ENCODE results near the gene ALCAM.

The ALCAM gene

DNA sequence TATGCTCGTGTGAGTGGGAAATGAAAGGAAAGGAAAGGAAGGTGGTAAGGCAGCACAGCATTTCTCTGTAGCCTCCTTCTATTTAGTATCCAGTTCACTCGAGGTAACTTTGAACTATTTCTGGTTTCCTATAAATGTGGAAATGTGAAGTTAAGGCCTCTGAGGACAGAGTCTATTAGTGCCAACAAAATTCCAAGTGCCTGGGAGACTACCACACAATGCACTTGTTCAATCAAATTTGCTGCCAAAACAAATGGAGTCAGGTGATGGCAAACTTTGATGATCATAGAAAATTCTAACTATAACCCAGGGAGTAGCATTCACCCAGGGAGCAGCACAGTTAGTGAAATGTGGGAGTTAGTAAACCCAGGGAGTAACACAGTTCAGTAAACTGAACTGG lies 155.1 kb downstream of the ALCAM start:
- TF ChIP-seq ZFX (IDR thresholded peaks at IDR 0.05; ENCODE audit: borderline replicate concordance) = no peak
- TF ChIP-seq, protein P1, sequence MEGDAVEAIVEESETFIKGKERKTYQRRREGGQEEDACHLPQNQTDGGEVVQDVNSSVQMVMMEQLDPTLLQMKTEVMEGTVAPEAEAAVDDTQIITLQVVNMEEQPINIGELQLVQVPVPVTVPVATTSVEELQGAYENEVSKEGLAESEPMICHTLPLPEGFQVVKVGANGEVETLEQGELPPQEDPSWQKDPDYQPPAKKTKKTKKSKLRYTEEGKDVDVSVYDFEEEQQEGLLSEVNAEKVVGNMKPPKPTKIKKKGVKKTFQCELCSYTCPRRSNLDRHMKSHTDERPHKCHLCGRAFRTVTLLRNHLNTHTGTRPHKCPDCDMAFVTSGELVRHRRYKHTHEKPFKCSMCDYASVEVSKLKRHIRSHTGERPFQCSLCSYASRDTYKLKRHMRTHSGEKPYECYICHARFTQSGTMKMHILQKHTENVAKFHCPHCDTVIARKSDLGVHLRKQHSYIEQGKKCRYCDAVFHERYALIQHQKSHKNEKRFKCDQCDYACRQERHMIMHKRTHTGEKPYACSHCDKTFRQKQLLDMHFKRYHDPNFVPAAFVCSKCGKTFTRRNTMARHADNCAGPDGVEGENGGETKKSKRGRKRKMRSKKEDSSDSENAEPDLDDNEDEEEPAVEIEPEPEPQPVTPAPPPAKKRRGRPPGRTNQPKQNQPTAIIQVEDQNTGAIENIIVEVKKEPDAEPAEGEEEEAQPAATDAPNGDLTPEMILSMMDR (IDR thresholded peaks at IDR 0.05) = no peak
- no peak overlapping the region for H3K27ac ChIP-seq

DNA sequence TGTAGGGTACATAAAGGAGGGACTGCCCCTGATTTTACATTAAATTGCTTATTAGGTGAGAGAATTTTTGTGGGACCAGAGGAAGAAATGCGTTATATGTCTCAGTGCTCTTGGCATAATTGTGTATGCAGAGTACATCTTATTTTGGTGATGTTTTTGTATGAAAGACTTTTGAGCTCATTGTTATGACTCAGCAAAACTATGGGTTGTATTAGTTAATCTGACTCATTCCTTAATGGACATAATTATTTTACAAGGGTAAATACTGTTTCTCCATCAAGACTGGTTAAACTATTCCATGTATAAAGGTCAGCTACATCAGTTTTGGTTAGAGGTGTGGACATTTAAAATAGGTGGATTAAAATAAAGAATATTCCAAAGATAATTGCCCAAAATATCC lies 156.8 kb downstream of the ALCAM start:
- no peak overlapping the region for H3K27ac ChIP-seq
- no peak for TF ChIP-seq ZFX (IDR thresholded peaks at IDR 0.05; ENCODE audit: borderline replicate concordance)
- TF ChIP-seq, protein P1 (IDR thresholded peaks at IDR 0.05) = no peak

DNA sequence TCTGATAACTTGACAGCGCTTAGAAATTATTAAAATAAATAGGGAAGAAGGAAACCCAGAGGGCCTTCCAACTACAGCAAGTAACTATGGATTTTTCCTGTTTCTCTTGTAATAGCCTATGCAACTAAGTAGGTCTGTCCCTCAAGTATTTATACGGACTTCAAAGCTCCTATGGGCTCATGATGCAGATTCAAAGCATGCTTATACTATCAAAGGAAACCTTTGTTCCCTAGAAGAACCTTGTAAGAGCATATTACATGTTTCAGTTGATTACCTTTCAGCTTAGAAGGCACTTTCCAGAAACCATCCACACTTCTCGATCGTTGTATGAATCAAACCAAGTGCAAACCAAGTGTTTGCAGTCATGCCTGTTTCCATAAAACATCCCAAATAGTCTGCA lies 158.8 kb downstream of the ALCAM start:
- TF ChIP-seq, protein P1 (IDR thresholded peaks at IDR 0.05) = no peak
- TF ChIP-seq ZFX (IDR thresholded peaks at IDR 0.05; ENCODE audit: borderline replicate concordance) = no peak
- H3K27ac ChIP-seq = no peak overlapping the region

DNA sequence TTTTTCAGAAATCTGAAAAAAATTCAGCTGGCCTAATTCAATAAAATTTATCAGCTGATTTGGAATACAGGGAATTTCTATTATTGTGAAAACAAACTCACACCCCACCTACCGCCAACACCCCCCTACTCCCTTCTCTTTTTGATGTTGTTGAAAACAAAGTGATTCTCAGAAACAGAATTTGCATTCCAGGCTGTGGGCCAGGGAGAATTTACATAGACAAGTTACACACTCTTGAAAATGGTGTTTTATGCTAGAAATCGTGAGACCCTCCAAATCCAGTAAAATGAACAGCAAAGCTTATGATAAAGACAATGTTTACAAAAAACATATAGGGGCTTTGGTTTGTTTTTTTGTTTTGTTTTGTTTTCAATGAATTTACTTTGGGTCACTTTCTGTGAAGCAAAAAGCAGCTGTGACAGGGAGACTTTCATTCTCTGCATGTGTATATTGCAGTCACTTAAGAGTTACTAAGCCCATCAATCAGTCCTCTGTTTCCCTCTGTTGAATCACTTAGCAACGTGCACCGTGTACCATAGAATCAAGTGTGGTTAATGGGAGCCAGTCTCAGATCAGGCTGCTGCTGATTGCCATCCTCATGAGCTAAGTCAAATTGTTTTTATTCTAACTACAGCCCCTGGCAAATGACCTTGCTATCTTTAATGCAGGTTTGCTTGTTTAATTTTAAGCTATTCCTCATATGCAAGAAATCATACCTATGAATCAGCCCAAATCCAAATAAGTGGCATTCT lies 159.8 kb downstream of the ALCAM start:
- TF ChIP-seq ZFX (IDR thresholded peaks at IDR 0.05; ENCODE audit: borderline replicate concordance) = no peak
- TF ChIP-seq, protein P1 (IDR thresholded peaks at IDR 0.05) = no peak
- H3K27ac ChIP-seq = no peak overlapping the region

DNA sequence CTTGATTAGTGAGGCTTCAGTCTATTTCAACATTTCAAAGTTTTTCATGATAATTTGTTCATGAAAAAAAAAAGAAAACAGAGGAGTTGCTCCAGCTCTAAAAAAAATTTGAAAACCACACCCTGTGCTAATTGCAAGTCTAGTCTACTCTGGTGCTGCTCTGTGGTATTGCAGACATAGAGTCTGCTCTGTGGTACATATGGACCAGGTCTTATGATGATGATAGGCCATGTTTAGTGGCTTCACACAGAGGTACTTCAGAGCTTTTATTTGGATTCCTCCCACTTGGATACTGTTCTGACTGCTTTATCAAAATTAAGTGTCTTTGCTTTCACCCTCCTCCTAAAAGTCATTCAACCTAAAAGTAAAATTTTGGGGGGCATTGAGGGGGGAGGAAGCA lies 160.8 kb downstream of the ALCAM start:
- TF ChIP-seq, protein P1 (IDR thresholded peaks at IDR 0.05) = no peak
- no peak for TF ChIP-seq ZFX (IDR thresholded peaks at IDR 0.05; ENCODE audit: borderline replicate concordance)
- no peak overlapping the region for H3K27ac ChIP-seq

DNA sequence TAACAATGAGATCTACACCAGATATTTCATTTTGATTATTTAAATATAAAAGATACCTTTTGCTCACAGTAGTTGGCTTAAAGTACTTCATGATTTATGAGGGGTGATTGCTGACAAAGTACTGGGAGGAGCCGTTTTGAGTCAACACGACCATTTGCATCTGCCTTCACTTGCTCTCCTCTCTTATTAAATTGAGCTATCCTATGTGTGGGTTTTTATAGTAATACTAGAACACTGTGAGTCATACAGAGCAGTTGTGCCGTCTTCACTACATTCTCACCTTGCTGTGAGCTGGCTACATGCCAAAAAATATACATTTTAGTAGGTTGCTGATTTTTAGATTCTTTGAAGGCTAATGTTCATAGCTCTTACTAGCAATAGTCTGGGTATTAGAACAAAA lies 161.2 kb downstream of the ALCAM start:
- no peak for TF ChIP-seq ZFX (IDR thresholded peaks at IDR 0.05; ENCODE audit: borderline replicate concordance)
- TF ChIP-seq, protein P1 (IDR thresholded peaks at IDR 0.05) = no peak
- H3K27ac ChIP-seq = no peak overlapping the region

DNA sequence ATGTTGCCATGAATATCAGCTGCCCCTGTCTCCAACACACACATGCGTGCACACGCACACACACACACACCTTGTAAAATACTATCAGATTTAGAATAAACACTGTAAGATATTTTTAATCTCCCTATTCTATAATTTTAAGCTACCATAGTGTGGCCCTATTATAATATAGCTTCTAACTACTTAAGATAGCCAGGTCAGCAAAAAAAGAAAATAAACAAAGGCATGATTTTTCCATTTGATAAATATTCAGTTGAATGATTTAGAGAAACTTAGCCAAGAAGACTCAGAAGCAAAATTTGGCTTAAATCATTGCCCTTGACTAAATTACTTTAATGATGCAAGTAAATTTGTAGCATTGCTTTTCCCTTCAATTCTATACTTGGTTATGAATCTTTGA lies 162.2 kb downstream of the ALCAM start:
- no peak overlapping the region for H3K27ac ChIP-seq
- TF ChIP-seq, protein P1 (IDR thresholded peaks at IDR 0.05) = no peak
- TF ChIP-seq ZFX (IDR thresholded peaks at IDR 0.05; ENCODE audit: borderline replicate concordance) = no peak
